M059J (cell line): ENCODE data around the gene TP53I3. TPM values are rescaled to one million over a fixed set of nuclear protein-coding genes. Genes with fewer than 3 reads are reported as not detected.
"Not testable (repeated sequence)": the region's sequence is repeated elsewhere in the genome, so short reads cannot be mapped to it uniquely, and the experiment has no call there.

ENCODE experiments used
- DNase-seq: peaks from one replicate; pipeline ENCODE4 v3.0.0-alpha.2; 2012; ENCODE audit warnings: low read depth
- total RNA-seq: library from RNA; depleted of rRNA; stranded (reverse); fragments of >200 nt; shearing (Covaris generic); gene quantifications from 2 replicates; pipeline ENCODE4 v1.2.3, GENCODE V29; 2014; rRNA removed

TP53I3 gene, protein sequence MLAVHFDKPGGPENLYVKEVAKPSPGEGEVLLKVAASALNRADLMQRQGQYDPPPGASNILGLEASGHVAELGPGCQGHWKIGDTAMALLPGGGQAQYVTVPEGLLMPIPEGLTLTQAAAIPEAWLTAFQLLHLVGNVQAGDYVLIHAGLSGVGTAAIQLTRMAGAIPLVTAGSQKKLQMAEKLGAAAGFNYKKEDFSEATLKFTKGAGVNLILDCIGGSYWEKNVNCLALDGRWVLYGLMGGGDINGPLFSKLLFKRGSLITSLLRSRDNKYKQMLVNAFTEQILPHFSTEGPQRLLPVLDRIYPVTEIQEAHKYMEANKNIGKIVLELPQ
- total RNA-seq, result 3.1 and 8.8 TPM in 2 replicates

DNA sequence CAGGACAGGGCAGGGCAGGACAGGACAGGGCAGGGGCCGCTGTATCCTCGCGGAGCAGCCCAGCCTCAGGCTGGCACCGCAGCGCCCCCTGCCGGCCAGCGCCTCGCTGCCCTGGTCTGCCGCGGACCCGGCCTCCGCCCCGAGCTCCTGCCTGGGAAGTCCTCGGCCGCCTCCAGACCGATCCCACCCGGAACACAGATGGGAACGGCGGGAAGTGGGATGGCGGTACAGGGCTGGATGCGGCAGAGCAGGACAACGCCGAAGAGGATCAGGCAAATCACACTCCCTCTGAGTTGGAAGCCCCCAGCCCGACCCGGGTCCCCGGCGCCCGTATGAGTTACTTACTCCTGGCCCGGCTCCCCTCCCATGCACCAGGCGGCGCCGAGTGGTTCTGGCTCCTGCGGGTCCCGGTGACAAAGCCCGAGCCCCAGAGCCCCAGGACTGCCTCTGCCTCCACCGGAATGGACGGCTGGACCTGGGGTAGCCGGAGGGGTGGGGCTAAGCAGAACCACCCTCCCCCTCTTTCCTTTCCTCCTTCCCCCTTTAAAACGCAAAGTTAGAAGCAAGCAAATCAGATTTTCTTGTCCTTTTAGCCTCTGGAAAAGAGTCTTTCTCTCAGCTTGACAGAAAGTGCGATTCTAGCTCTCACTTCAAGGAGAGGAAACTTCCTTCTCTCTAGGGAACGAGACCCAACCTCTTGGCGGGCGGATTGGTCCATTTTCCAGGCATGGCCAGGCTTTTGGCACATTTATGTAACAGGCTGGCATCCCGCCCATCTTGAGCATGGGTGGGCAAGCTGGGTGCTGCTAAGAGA, at the start of gene TP53I3:
Gene TP53I3 (minus strand): TSS at position 449 of the 814 bp plus-strand sequence. CDS start 508 bp downstream, outside the sequence.
- DNase-seq, result peak; percentile 85

DNA sequence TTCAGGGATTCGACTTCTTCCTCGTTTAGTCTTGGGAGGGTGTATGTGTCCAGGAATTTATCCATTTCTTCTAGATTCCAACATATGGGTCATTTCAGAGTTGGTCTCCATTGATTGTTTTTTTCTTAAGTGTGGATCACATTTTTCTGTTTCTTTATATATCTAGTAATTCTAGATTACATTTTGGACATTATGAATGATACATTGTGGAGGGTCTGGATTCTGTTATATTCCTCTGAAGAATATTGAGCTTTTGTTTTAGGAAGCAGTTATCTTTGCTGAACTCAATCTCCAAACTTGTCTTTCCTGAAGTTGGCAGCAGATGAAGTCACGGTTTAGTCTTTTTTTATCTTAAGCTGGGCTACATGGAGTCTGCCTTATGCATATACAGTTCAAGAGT, 47.9 kb upstream of the TP53I3 start:
- DNase-seq, result no peak

DNA sequence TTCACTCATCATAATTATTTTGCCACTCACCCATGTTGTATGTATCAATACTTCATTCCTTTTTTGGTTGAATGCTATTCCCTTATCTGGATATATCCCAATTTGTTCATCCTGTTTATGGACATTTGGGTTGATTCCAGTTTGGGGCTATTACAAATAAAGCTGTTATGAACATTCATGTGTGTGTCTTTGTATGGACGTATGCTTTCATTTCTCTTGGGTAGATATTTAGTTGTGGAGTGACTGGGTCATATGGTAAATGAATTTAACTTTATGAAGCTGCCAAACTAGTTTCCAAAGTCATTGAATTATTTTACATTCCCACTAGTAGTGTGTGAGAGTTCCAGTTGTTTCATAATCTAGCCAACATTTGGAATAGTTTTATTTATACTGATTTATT, 41.3 kb upstream of the TP53I3 start:
- no peak for DNase-seq

DNA sequence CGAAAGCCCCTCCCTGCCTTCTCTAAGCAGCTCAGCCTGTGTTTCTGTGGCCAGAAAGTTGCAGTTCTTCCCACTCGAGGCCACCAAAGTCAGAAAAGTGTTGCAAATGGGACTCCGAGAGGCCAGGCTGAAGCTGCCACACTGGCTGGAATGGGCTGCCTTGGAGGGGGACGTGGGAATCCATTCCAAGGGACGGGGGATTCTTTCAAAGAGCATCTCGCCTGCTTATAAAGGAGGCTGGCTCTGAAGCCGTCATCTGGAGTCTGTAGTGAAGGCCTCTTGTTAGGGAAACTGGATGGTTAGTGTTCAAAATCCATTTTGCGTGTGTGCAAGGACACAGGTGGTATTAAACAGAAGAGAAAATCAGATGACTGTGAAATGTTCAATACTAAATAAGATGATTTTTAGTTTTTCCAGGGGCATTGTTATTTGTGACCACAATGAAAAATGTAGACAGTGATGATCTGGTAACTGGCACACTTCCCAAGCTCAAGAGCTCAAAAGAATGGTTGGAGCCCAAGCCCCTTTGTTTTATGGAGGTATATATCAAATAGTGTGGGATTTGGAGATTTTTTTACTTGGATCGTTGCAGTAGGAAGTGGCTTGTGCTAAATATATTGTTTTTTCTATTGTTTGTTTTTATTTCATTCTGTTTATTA, 39.4 kb upstream of the TP53I3 start:
- peak; percentile 44 for DNase-seq

DNA sequence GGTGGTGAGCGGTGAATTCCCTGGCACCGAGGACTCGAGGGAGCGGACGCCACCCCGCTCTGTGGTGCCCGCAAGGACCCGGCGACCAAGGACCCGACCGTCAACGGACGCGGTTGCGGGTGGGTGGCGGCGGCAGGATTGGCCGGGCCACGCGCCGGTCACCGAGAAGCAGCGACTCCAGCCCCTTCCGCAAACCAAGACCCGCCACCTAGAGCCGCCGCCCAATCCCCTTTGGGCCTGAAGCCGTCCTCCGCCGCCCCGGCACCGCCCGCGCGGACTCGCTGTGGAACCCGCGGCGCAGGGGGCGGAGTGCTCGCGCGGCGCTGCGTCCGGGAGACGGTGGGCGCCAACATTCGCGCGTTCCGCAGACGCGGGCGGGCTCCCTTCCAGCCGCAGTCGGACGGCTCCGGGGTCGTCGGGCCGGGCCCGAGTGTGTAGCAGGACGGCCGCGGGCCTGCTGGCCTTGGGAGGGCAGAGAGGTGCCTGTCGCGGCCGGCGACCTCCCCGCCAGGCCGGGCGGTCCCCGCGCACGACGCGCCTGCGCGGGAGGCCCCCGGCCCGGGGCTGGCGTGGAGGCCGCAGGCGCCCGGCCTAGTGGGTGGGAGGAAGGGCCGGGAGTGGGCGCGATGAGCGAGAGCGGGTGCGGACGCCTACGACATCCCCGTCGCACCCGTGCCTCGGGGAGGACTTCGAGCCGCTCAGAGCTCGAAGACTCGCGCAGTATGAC, 38.7 kb upstream of the TP53I3 start, which contains the start of the genes FAM228B and PFN4:
Gene FAM228B (plus strand): TSS at position 275 of the 727 bp plus-strand sequence. CDS start 893 bp downstream, outside the sequence.
Gene PFN4 (minus strand): TSS at position 140 of the 727 bp plus-strand sequence. CDS start 799 bp downstream, outside the sequence.
- DNase-seq, result peak; percentile 83

DNA sequence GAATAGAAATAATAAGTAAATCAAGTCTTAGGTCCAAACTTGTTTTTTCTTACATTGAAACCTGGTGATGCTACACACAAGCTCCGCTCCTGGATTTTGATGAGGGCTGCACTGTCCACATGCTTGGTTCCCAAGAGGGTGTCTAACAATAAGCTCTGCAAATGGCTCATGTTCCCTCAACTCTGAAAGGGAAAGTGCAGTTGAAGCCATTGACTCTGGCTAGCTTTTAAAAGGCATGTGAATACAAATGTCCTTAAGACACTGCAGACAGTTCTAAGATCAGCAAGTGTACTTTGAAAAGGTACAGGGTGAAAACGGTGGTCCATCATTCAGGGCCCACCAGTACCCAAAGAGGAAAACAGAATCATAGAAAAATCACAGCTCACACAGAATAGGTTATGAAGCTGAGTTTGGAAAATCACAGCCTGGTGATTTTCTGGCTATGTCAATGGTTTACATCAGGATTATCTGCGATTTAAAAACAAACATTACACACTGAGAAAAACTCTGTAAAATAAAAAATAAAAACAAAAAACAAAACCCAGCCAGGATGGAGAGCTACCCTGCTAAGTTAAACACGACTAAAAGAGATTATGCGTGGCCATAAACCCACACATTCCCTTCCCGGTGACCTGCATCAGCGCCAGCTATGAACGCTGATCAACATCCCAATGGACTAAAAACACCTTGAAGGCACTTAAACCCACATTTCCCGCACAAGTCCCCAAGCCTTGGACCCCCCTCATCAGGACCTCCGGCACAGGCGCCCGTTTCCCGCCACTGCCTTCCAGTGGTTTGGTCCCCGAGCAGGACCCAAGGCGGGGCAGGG, 37.9 kb upstream of the TP53I3 start:
- DNase-seq, result peak; percentile 15

DNA sequence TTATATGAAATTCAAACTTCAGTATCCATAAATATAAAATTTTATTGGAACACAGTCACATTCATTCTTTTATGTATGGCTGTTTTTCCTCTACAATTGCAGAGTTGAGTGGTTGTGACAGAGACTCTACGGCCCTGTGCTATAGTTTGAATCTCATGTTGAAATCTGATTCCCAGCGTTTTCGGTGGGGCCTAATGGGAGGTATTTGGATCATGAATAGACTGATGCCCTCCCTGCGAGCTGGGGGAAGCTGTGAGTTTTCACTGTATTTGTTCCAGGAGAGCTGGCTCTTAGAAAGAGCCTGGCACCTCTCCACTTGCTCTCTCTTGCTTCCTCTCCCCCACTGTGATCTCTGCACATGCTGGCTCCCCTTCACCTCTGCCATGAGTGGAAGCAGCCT, 36.8 kb upstream of the TP53I3 start:
- no peak for DNase-seq

DNA sequence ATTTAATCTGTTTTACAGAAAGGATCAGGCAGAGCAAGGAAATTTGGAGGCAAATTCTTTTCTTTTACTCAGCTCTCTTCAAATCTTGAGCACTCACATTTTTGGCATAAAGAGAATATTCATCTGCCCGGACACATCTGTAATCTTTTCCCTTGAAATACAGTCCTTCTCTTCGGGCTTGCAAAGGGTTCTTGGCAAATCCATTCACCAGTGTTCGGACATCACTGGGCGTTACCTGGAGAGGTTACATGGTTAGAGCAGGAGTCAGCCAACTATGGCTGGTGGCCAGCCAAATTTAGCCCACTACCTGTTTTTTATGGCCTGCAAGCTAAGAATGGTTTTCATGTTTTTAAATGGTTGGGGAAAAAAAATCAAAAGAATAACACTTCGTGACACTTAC, 36.4 kb upstream of the TP53I3 start:
- no peak for DNase-seq

DNA sequence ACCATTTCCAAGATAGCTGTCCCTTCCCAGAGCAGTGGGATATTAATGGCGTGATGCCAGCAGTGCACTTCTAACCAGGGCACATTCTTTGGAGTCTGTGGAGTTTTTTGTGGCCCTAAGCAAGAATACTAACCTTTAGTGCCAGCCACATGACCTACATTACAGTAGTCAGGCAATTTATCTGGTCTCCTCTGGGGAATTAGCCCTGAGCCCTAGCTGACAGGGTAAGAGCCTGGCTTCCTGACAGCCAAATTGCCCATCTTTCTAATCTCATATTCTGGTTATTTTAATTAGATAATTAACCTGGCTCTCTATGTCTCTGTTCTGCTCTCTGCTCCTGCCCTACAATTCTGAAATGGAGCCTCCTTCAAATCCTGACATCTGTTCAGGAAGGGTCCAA, 33.3 kb upstream of the TP53I3 start:
- DNase-seq, result no peak

DNA sequence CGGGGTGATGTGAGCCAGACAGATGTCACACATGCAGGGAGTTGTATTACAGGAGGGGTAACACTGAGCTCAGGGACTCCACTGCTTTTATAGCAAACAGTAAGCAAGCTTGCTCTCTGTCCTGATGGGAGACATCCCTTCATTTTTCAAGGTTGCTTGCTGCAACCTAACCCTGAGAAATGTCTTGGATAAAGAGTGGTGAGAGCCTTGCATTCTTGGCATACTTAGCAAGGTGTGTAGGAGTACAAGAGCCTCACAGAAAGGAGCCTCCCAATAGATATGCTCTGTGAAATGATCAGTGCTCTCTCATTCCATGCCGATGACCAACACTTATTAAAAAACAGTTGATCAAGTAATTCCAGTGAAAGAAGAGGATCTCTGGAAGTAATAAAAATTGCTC, 30.4 kb upstream of the TP53I3 start:
- DNase-seq, result peak; percentile 4

DNA sequence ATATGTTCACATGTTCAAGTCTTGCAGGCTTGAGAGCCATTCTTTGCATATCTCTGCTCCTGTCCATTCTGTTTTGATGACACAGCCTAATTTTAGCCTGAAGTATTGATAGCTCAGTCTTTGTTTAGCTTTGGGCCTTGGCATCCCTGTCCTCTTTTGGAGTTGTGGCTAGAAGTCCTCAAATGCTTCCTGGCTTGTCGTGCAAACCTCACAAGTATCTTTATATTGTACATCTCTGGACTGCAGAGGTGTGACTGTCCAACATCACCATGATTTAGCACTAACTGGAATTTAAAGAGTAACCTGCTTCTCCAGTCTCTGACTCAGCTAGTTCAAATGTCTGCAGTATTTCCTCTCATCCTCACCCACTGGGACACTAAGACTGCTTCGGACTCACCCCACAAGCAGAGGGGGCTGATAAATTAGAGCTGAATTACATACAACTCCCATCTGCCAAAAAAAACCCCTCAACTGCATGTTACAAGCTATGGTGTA, 26.8 kb upstream of the TP53I3 start:
- DNase-seq, result peak; percentile 4

DNA sequence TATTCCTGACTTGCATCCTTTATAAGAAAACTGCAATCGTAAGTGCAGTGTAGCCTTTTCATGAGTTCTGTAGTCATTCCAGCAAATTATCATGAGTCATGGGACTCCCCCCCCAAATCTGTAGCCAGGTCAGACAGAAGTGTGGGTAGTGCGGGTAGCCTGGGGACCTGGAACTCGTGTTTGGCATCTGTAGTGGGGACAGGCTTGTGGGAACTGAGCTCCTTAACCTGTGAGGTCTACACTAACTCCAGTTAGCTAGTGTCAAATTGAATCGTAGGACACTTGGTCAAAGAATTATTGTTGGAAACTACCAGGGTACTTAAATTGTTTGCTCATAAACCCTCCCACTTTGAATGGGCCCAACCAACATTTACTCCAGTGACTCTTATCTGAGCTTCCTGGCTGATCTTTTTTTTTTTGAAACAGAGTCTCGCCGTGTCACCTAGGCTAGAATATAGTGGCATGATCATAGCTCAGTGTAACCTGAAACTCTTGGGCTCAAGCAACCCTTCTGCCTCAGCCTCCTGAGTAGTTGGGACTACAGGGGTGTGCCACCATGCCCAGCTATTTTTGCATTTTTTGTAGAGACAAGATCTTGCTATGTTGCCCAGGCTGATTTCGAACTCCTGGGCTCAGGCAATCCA, 26.1 kb upstream of the TP53I3 start:
- DNase-seq, result no peak

DNA sequence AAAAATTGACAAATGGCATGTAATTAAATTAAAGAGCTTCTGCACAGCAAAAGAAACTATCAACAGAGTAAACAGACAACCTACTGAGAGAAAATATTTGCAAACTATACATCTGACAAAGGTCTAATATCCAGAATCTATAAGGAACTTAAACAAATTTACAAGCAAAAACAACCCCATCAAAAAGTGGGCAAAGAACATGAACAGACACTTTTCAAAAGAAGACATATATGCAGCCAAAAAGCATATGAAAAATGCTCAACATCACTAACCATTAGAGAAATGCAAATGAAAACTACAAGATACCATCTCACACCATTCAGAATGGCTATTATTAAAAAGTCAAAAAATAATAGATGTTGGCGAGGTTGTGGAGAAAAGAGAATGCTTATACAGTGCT, 24.8 kb upstream of the TP53I3 start:
- DNase-seq, result not testable (repeated sequence)

DNA sequence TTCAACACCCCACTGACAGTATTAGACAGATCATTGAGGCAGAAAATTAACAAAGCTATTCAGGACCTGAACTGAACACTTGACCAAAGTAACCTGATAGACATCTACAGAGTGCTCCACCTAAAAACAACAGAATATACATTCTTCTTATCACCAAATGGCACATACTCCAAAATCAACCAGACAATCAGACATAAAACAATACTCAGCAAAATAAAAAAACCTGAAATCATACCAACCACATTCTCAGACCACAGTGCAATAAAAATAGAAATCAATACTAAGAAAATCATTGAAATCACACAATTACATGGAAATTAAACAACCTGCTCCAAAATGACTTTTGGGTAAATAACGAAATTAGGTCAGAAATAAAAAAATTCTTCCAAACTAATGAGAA, 22.7 kb upstream of the TP53I3 start:
- no peak for DNase-seq

DNA sequence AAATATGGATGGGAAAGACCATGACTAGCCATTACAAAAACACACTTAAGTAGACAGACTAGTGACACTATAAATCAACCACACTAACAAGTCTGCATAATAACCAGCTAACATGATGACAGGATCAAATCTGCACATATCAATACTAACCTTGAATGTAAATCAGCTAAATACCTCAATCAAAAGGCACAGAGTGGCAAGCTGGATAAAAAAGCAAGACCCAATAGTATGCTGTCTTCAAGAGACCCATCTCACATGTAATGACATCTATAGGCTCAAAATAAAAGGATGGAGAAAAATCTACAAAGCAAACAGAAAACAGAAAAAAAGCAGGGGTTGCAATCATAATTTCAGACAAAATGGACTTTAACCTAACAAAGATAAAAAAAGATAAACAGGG, 22.2 kb upstream of the TP53I3 start:
- no peak for DNase-seq

DNA sequence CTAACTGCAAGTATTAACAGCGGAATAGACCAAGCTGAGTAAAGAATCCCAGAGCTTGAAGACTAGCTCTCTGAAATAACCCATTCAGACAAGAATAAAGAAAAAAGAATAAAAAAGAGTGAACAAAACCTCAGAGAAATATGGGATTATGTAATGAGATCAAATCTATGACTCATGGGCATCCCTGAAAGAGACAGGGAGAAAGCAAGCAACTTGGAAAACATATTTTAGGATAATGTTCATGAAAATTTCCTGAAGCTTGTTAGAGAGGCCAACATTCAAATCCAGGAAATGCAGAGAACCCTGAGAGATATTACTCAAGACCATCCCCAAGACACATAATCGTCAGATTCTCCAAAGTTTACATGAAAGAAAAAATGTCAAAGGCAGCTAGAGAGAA, 21.2 kb upstream of the TP53I3 start:
- DNase-seq, result no peak

DNA sequence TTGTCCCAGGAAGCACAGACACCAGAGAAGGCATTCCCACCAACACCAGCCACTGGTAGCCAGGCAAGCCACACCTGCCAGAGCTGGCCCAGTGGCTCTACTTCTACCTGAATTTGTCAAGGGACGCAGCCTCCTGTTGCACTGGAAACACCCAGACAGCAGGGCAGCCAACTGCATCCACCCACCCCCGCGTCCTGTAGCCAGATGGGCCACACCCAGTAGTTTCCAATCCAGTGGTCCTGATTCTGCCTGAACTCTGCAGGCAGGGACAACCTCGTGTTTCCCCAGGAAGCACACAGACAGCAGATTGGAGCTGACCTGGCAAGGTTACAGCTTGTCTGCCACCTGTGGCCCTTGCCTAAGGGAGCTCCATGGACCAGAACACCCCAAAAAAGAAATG, 20.3 kb upstream of the TP53I3 start:
- no peak for DNase-seq

DNA sequence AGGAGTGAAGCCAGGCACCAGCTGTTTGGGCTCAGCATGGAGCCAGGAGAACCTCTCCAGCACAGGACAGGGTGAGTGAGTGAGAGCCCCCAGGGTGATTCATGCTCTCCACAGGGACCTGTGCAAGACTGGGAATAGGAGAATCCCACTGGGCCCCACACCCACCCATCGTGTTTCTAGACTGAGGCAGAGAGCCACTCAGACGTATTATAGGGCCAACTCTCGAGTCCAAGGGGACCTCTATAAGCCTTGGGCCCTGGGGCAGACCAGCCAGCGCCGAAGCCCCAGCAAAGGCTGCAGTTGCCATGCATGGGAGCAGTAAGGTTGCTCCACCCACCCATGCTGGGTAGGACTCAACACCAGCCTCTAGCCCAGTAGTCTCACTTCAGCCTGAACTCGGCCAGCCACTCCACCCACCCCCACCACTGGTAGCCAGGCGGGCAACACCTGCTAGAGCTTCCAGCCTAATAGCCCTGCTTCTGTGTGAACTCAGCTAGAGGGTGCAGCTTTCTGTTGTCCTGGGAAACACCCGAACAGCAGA, 19.5 kb upstream of the TP53I3 start:
- no peak for DNase-seq

DNA sequence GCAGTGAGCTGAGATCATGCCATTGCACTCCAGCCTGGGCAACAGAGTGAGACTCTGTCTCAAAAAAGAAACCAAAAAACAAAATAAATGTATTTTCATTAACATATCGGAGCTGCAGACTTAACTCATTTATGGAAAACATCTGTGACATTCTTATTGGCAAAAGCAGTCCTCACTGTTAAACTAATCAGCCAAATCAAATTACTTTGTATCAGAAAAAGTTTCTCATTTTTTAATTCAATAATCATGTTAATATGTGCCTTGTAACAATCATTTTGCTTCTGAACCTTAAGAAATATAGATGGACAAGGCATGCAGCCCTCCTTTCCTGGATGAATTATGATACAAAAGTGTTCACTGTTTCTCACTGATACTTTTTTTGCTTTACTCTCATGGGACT, 18.0 kb upstream of the TP53I3 start:
- DNase-seq, result no peak

DNA sequence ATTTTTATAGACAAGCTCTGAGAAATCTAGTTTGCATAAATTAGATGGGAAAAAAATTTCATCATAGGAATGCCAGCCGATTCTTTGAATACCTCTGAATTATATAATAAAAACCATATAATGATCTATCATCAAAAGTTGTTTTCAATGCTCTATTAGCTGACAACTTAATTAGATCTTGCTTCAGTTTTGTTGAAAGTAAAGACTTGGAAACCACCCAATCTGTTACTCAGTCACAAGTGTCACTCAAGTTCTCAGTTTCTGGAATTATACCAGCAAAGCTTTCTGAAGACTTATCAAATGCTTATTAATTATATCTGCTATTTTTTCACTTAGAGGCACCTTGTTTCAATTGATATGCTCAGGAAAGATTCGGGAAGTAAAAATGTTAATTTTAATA, 17.4 kb upstream of the TP53I3 start:
- DNase-seq, result no peak
